ENCODE data around the gene ITCH. TPM values are rescaled to one million over a fixed set of nuclear protein-coding genes. Genes with fewer than 3 reads are reported as not detected.

ITCH gene
- polyA plus RNA-seq, 1 donor from 2014 or later = 39.5 TPM

DNA sequence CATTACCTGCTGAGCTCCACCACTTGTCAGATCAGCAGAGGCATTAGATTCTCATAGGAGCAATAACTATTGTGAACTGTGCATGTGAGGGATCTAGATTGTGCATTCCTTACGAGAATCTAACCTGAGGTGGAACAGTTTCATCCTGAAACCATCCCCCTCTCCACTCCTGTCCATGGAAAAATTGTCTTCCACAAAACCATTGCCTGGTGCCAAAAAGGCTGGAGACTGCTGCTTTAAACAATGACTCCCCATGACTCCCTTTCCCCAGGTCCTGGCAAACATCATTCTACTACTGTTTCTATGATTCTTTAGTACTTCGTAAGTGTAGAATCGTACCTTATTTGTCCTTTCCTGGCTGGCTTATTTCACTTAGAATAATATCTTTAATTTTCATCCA lies 143.4 kb downstream of the ITCH start:
- Histone ChIP-seq H3K27me3 (ENCODE audit: insufficient read depth, low read depth, low read length) (no peaks in the 10 kb centered on the region), H3F3A (ENCODE audit: insufficient read depth, low read length, poor library complexity, severe bottlenecking) (no peaks in the 10 kb centered on the region), H3K36me3 (ENCODE audit: insufficient read depth, low read length) (no peaks in the 10 kb centered on the region), H2AFZ (ENCODE audit: low read depth, low read length) (no peak overlapping the region), H3K4me2 (ENCODE audit: low read length) (no peak overlapping the region), H3K79me2 (replicated peaks; ENCODE audit: insufficient read depth, low read length) (no peaks in the 10 kb centered on the region), H3K27ac (ENCODE audit: low read length) (no peak overlapping the region), H3K9ac (ENCODE audit: low read length) (no peak overlapping the region), H3K4me3 (ENCODE audit: low read length) (no peak overlapping the region), H4K20me1 (ENCODE audit: insufficient read depth) (no peaks in the 10 kb centered on the region), H3K9me2 (ENCODE audit: insufficient read depth, low read length) (no peaks in the 10 kb centered on the region), H3K9me3 (ENCODE audit: low read length) (no peaks in the 10 kb centered on the region)
- TF ChIP-seq, protein P1, sequence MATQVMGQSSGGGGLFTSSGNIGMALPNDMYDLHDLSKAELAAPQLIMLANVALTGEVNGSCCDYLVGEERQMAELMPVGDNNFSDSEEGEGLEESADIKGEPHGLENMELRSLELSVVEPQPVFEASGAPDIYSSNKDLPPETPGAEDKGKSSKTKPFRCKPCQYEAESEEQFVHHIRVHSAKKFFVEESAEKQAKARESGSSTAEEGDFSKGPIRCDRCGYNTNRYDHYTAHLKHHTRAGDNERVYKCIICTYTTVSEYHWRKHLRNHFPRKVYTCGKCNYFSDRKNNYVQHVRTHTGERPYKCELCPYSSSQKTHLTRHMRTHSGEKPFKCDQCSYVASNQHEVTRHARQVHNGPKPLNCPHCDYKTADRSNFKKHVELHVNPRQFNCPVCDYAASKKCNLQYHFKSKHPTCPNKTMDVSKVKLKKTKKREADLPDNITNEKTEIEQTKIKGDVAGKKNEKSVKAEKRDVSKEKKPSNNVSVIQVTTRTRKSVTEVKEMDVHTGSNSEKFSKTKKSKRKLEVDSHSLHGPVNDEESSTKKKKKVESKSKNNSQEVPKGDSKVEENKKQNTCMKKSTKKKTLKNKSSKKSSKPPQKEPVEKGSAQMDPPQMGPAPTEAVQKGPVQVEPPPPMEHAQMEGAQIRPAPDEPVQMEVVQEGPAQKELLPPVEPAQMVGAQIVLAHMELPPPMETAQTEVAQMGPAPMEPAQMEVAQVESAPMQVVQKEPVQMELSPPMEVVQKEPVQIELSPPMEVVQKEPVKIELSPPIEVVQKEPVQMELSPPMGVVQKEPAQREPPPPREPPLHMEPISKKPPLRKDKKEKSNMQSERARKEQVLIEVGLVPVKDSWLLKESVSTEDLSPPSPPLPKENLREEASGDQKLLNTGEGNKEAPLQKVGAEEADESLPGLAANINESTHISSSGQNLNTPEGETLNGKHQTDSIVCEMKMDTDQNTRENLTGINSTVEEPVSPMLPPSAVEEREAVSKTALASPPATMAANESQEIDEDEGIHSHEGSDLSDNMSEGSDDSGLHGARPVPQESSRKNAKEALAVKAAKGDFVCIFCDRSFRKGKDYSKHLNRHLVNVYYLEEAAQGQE (IDR thresholded peaks at IDR 0.05; ENCODE audit: borderline replicate concordance) = no peak
- no peak for TF ChIP-seq MXI1 (conservative IDR thresholded peaks at IDR 0.05; ENCODE audit: poor library complexity, severe bottlenecking)
- TF ChIP-seq SMC3 (conservative IDR thresholded peaks at IDR 0.05; ENCODE audit: poor library complexity) = no peak
- no peak for TF ChIP-seq TAF1 (IDR thresholded peaks at IDR 0.05; ENCODE audit: low read depth)
- TF ChIP-seq EZH2 (IDR thresholded peaks at IDR 0.05; ENCODE audit: borderline replicate concordance, insufficient read depth, low read length, poor library complexity, severe bottlenecking) = no peak
- no peak for TF ChIP-seq EP300 (conservative IDR thresholded peaks at IDR 0.05; ENCODE audit: poor library complexity, severe bottlenecking)
- no peak for TF ChIP-seq RAD21 (conservative IDR thresholded peaks at IDR 0.05)
- TF ChIP-seq, protein P2, sequence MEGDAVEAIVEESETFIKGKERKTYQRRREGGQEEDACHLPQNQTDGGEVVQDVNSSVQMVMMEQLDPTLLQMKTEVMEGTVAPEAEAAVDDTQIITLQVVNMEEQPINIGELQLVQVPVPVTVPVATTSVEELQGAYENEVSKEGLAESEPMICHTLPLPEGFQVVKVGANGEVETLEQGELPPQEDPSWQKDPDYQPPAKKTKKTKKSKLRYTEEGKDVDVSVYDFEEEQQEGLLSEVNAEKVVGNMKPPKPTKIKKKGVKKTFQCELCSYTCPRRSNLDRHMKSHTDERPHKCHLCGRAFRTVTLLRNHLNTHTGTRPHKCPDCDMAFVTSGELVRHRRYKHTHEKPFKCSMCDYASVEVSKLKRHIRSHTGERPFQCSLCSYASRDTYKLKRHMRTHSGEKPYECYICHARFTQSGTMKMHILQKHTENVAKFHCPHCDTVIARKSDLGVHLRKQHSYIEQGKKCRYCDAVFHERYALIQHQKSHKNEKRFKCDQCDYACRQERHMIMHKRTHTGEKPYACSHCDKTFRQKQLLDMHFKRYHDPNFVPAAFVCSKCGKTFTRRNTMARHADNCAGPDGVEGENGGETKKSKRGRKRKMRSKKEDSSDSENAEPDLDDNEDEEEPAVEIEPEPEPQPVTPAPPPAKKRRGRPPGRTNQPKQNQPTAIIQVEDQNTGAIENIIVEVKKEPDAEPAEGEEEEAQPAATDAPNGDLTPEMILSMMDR (IDR thresholded peaks at IDR 0.05; ENCODE audit: poor library complexity, severe bottlenecking) = no peak
- no peak for TF ChIP-seq POLR2AphosphoS5 (IDR thresholded peaks at IDR 0.05)

DNA sequence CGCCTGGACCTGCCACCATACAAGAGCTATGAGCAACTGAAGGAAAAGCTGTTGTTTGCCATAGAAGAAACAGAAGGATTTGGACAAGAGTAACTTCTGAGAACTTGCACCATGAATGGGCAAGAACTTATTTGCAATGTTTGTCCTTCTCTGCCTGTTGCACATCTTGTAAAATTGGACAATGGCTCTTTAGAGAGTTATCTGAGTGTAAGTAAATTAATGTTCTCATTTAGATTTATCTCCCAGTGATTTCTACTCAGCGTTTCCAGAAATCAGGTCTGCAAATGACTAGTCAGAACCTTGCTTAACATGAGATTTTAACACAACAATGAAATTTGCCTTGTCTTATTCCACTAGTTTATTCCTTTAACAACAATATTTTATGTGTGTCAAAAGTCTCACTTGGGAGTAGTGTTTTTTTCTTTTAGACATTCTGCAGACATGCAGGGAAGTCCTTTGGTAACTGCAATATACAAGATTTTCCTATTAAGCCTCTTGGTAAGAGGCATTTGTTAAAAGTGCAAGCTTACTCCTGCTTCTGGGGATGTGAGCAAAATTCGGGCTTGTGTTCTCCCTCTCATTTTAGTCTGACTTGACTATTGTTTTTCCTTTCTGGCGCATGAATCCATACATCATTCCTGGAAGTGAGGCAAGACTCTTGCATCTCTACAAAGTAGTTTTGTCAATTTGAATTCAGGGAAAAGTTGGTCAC lies 144.8 kb downstream of the ITCH start:
- Histone ChIP-seq H3K27ac (ENCODE audit: low read length) (no peak overlapping the region), H3K4me3 (ENCODE audit: low read length) (no peak overlapping the region), H3K4me2 (ENCODE audit: low read length) (no peak overlapping the region), H3K79me2 (replicated peaks; ENCODE audit: insufficient read depth, low read length) (no peaks in the 10 kb centered on the region), H3K9me2 (ENCODE audit: insufficient read depth, low read length) (no peaks in the 10 kb centered on the region), H3F3A (ENCODE audit: insufficient read depth, low read length, poor library complexity, severe bottlenecking) (no peaks in the 10 kb centered on the region), H4K20me1 (ENCODE audit: insufficient read depth) (no peaks in the 10 kb centered on the region), H2AFZ (ENCODE audit: low read depth, low read length) (no peak overlapping the region), H3K27me3 (ENCODE audit: insufficient read depth, low read depth, low read length) (no peaks in the 10 kb centered on the region), H3K9ac (ENCODE audit: low read length) (no peak overlapping the region), H3K9me3 (ENCODE audit: low read length) (no peaks in the 10 kb centered on the region), H3K36me3 (ENCODE audit: insufficient read depth, low read length) (no peaks in the 10 kb centered on the region)
- TF ChIP-seq MXI1 (conservative IDR thresholded peaks at IDR 0.05; ENCODE audit: poor library complexity, severe bottlenecking) = no peak
- TF ChIP-seq, protein P2 (IDR thresholded peaks at IDR 0.05; ENCODE audit: poor library complexity, severe bottlenecking) = no peak
- TF ChIP-seq EP300 (conservative IDR thresholded peaks at IDR 0.05; ENCODE audit: poor library complexity, severe bottlenecking) = no peak
- TF ChIP-seq, protein P1 (IDR thresholded peaks at IDR 0.05; ENCODE audit: borderline replicate concordance) = no peak
- no peak for TF ChIP-seq SMC3 (conservative IDR thresholded peaks at IDR 0.05; ENCODE audit: poor library complexity)
- no peak for TF ChIP-seq TAF1 (IDR thresholded peaks at IDR 0.05; ENCODE audit: low read depth)
- no peak for TF ChIP-seq RAD21 (conservative IDR thresholded peaks at IDR 0.05)
- TF ChIP-seq EZH2 (IDR thresholded peaks at IDR 0.05; ENCODE audit: borderline replicate concordance, insufficient read depth, low read length, poor library complexity, severe bottlenecking) = no peak
- TF ChIP-seq POLR2AphosphoS5 (IDR thresholded peaks at IDR 0.05) = no peak

All from neural cell (in vitro differentiated cells).